Epithelial cell of alveolus of lung (primary cell): ENCODE results near the gene SMCHD1. TPM values are rescaled to one million over a fixed set of nuclear protein-coding genes. Genes with fewer than 3 reads are reported as not detected.

ENCODE experiments used
- total RNA-seq: library from RNA; depleted of rRNA; stranded (reverse); fragments of >200 nt; gene quantifications from 2 replicates; pipeline ENCODE4 v1.2.1, GENCODE V29; 2015

SMCHD1 gene
- total RNA-seq, result 32.6 and 32.9 TPM in 2 replicates

GRCh38 chr18:2655178-2655953, at the start of gene SMCHD1:
Gene SMCHD1 (plus strand): TSS chr18:2655726. CDS start chr18:2656076, 350 bp downstream.

GRCh38 chr18:2846636-2847316, 191.2 kb downstream of the SMCHD1 start, which contains the start of gene EMILIN2:
Gene EMILIN2 (plus strand): TSS chr18:2847006. CDS start chr18:2847189, 183 bp downstream.

Other genes starting within 250 kb of the SMCHD1 start
- 4.2 and 4.7 TPM in 2 replicates for gene METTL4, start 84.2 kb upstream of the SMCHD1 start, total RNA-seq
- 6.0 and 19.7 TPM in 2 replicates for gene NDC80, start 84.2 kb upstream of the SMCHD1 start, total RNA-seq
- 8.1 and 12.4 TPM in 2 replicates for gene EMILIN2, start 191.3 kb downstream of the SMCHD1 start, total RNA-seq